Measurements from ENCODE around the gene FBXW11.
"Not testable (repeated sequence)": the region's sequence is repeated elsewhere in the genome, so short reads cannot be mapped to it uniquely, and the experiment has no call there.

Gene FBXW11

GRCh38 chr5:172020110-172020786, 13.8 kb upstream of the FBXW11 start:
- not testable (repeated sequence) for DNase-seq (ENCODE audit: low spot score)

- DNase-seq (ENCODE audit: low spot score): no peak
Measured at GRCh38 chr5:172015346-172015745, 8.9 kb upstream of the FBXW11 start.

GRCh38 chr5:172010278-172010677, 3.8 kb upstream of the FBXW11 start:
- no peak for DNase-seq (ENCODE audit: low spot score)

- DNase-seq (ENCODE audit: low spot score): no peak
Measured at GRCh38 chr5:172009536-172010270, 3.3 kb upstream of the FBXW11 start.

- no peak for DNase-seq (ENCODE audit: low spot score)
Measured at GRCh38 chr5:172008689-172009141, 2.3 kb upstream of the FBXW11 start.

GRCh38 chr5:172008111-172008455, 1.6 kb upstream of the FBXW11 start:
- no peak for DNase-seq (ENCODE audit: low spot score)

GRCh38 chr5:172007175-172008110, 1.0 kb upstream of the FBXW11 start:
- peak; percentile 33 for DNase-seq (ENCODE audit: low spot score)

GRCh38 chr5:172005708-172006320, 624 bp downstream of the FBXW11 start:
- peak; percentile 12 for DNase-seq (ENCODE audit: low spot score)

- peak; percentile 32 for DNase-seq (ENCODE audit: low spot score)
Measured at GRCh38 chr5:172004824-172005237, 1.6 kb downstream of the FBXW11 start.

- no peak for DNase-seq (ENCODE audit: low spot score)
Measured at GRCh38 chr5:172003746-172004145, 2.7 kb downstream of the FBXW11 start.

- no peak for DNase-seq (ENCODE audit: low spot score)
Measured at GRCh38 chr5:172002840-172003512, 3.5 kb downstream of the FBXW11 start.

GRCh38 chr5:172002310-172002709, 4.1 kb downstream of the FBXW11 start:
- DNase-seq (ENCODE audit: low spot score): no peak

GRCh38 chr5:171999877-172000276, 6.6 kb downstream of the FBXW11 start:
- no peak for DNase-seq (ENCODE audit: low spot score)

- no peak for DNase-seq (ENCODE audit: low spot score)
Measured at GRCh38 chr5:171999100-171999499, 7.3 kb downstream of the FBXW11 start.

- DNase-seq (ENCODE audit: low spot score): no peak
Measured at GRCh38 chr5:171997011-171997410, 9.4 kb downstream of the FBXW11 start.

- DNase-seq (ENCODE audit: low spot score): no peak
Measured at GRCh38 chr5:171992813-171993212, 13.6 kb downstream of the FBXW11 start.

- DNase-seq (ENCODE audit: low spot score): no peak
Measured at GRCh38 chr5:171992305-171992704, 14.1 kb downstream of the FBXW11 start.

- no peak for DNase-seq (ENCODE audit: low spot score)
Measured at GRCh38 chr5:171990713-171991015, 15.8 kb downstream of the FBXW11 start.

GRCh38 chr5:171989946-171990712, 16.3 kb downstream of the FBXW11 start:
- no peak for DNase-seq (ENCODE audit: low spot score)

- no peak for DNase-seq (ENCODE audit: low spot score)
Measured at GRCh38 chr5:171989276-171989675, 17.2 kb downstream of the FBXW11 start.

GRCh38 chr5:171986772-171987171, 19.7 kb downstream of the FBXW11 start:
- no peak for DNase-seq (ENCODE audit: low spot score)

All from pons (tissue), 1 donor.